ENCODE data around the gene INPP5E.

DNA sequence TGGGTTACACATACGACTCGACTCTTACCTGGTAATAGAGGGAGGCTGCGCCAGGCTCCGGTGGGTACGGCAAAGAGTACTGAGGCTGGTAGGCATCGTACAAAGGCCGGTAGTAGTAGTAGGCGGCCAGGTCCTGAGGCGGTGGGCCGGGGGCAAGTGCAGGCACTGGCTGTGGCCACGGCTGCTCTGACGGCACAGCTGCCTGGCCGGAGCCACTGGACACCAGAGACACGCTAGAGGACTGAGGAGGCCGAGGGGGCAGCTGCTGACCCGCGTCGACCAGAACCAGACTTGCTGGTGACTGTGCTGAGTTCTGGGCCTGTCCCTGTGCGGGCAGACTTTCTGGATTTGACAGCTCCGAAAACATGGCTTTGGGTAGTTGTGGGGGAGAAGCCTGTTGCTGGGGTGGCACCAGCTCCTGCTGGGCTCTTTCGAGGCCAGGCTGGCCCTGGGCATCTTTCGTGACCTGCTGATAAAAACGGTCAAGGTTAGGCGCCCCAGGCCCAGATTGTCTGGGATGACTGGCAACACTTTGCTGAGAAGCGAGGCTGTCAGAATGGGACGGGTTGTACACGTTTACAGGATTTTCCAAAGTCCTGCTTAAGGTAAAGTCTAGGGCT is 34.5 kb upstream of the INPP5E start:
- TF ChIP-seq POLR2AphosphoS5 (IDR thresholded peaks at IDR 0.05): peak in 2 of 3 donors; percentile 33 to 72
- TF ChIP-seq, protein P1, sequence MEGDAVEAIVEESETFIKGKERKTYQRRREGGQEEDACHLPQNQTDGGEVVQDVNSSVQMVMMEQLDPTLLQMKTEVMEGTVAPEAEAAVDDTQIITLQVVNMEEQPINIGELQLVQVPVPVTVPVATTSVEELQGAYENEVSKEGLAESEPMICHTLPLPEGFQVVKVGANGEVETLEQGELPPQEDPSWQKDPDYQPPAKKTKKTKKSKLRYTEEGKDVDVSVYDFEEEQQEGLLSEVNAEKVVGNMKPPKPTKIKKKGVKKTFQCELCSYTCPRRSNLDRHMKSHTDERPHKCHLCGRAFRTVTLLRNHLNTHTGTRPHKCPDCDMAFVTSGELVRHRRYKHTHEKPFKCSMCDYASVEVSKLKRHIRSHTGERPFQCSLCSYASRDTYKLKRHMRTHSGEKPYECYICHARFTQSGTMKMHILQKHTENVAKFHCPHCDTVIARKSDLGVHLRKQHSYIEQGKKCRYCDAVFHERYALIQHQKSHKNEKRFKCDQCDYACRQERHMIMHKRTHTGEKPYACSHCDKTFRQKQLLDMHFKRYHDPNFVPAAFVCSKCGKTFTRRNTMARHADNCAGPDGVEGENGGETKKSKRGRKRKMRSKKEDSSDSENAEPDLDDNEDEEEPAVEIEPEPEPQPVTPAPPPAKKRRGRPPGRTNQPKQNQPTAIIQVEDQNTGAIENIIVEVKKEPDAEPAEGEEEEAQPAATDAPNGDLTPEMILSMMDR (IDR thresholded peaks at IDR 0.05 in 8 of 11, conservative IDR thresholded peaks at IDR 0.05 in 3 of 11): no peak
